ENCODE results near the gene UTP25. TPM values are rescaled to one million over a fixed set of nuclear protein-coding genes. Genes with fewer than 3 reads are reported as not detected.

The UTP25 gene
- total RNA-seq, 1 experiment from 2014 or later = 12.7 TPM

- DNase-seq (ENCODE audit: low read depth, low spot score) = no peak
- intact Hi-C loops (cut with micrococcal nuclease) = no loop called here
Observed at GRCh38 chr1:209895709-209896108, 67.9 kb downstream of the UTP25 start.

GRCh38 chr1:209896346-209896745 is 68.6 kb downstream of the UTP25 start:
- intact Hi-C loops (cut with micrococcal nuclease) = no loop called here
- Histone ChIP-seq H3K4me3 (replicated peaks in 1 of 2; ENCODE audit: low read depth in 1 of 2, low read length in 2 of 2) (no peak overlapping the region), H3K27ac (ENCODE audit: low read depth, low read length) (no peak overlapping the region), H3K4me2 (ENCODE audit: low read length) (no peak overlapping the region), H3K9me2 (ENCODE audit: insufficient read depth) (no peaks in the 10 kb centered on the region), H3K27me3 (ENCODE audit: insufficient read depth, low read length) (no peaks in the 10 kb centered on the region), H3K9ac (ENCODE audit: low read length) (no peak overlapping the region), H2AFZ (ENCODE audit: low read depth, low read length, poor library complexity, severe bottlenecking) (no peak overlapping the region), H3K9me3 (ENCODE audit: control insufficient read depth in 1 of 2, insufficient read depth in 1 of 2, low read depth in 1 of 2, low read length in 2 of 2) (no peaks in the 10 kb centered on the region), H3K79me2 (ENCODE audit: insufficient read depth, low read length) (no peaks in the 10 kb centered on the region), H3K36me3 (ENCODE audit: control insufficient read depth in 1 of 2, insufficient read depth in 2 of 2, low read length in 2 of 2) (no peaks in the 10 kb centered on the region), H4K20me1 (ENCODE audit: insufficient read depth) (no peaks in the 10 kb centered on the region), H3K4me1 (ENCODE audit: control insufficient read depth in 1 of 2, insufficient read depth in 2 of 2, low read length in 2 of 2) (peaks cover 0 to 6% of the 10 kb centered on the region in 2 experiments; a peak in 1 of 4 replicates)
- POLR2A ChIA-PET = no interaction called here
- CTCF ChIA-PET = no interaction called here
- DNase-seq (ENCODE audit: low read depth, low spot score) = no peak
- no peak for ATAC-seq
- BruUV-seq (replicated peaks) = no TSS peak
- RAD21 ChIA-PET (ENCODE audit: low non-redundant PET in 1 of 2, low total read pairs in 2 of 2, uncharacterized antibody in 2 of 2, unreplicated experiment in 2 of 2) = no interaction called here
- no peak for TF ChIP-seq CBX3 (IDR thresholded peaks at IDR 0.05; ENCODE audit: low read depth)
- TF ChIP-seq EZH2phosphoT487 (IDR thresholded peaks at IDR 0.05; ENCODE audit: borderline replicate concordance) = no peak
- TF ChIP-seq POLR2AphosphoS5 (IDR thresholded peaks at IDR 0.05; ENCODE audit: low read depth, low read length) = no peak
- TF ChIP-seq REST (IDR thresholded peaks at IDR 0.05; ENCODE audit: low read depth) = no peak
- TF ChIP-seq SP1 (IDR thresholded peaks at IDR 0.05; ENCODE audit: low read depth) = no peak
- no peak for TF ChIP-seq POLR2A (IDR thresholded peaks at IDR 0.05; ENCODE audit: borderline replicate concordance, extremely low read depth, insufficient read depth, insufficient read length)
- no peak for TF ChIP-seq FOSL1 (IDR thresholded peaks at IDR 0.05; ENCODE audit: low read depth)
- no peak for TF ChIP-seq ATF3 (IDR thresholded peaks at IDR 0.05)
- no peak for TF ChIP-seq ZNF274 (IDR thresholded peaks at IDR 0.05; ENCODE audit: low read depth, low read length)
- no peak for TF ChIP-seq EGR1 (IDR thresholded peaks at IDR 0.05; ENCODE audit: low read depth)
- TF ChIP-seq SIN3A (IDR thresholded peaks at IDR 0.05; ENCODE audit: low read depth) = no peak
- TF ChIP-seq CEBPB (IDR thresholded peaks at IDR 0.05; ENCODE audit: low read depth) = no peak
- TF ChIP-seq TCF7L2 (IDR thresholded peaks at IDR 0.05; ENCODE audit: borderline replicate concordance, extremely low read depth, insufficient read depth, insufficient read length) = no peak
- TF ChIP-seq ZFX (IDR thresholded peaks at IDR 0.05) = no peak
- TF ChIP-seq EZH2 (IDR thresholded peaks at IDR 0.05) = no peak
- no peak for TF ChIP-seq SRF (IDR thresholded peaks at IDR 0.05; ENCODE audit: low read depth)
- no peak for TF ChIP-seq CTCF (IDR thresholded peaks at IDR 0.05 in 2 of 3, conservative IDR thresholded peaks at IDR 0.05 in 1 of 3; ENCODE audit: borderline replicate concordance in 1 of 3, insufficient read depth in 1 of 3, low read depth in 2 of 3, low read length in 2 of 3)

More at GRCh38 chr1:209895709-209896108, 67.9 kb downstream of the UTP25 start:
- BruUV-seq (replicated peaks) = no TSS peak
- Histone ChIP-seq H3K4me2 (ENCODE audit: low read length) (no peak overlapping the region), H3K36me3 (ENCODE audit: control insufficient read depth in 1 of 2, insufficient read depth in 2 of 2, low read length in 2 of 2) (no peaks in the 10 kb centered on the region), H3K27me3 (ENCODE audit: insufficient read depth, low read length) (no peaks in the 10 kb centered on the region), H3K9me3 (ENCODE audit: control insufficient read depth in 1 of 2, insufficient read depth in 1 of 2, low read depth in 1 of 2, low read length in 2 of 2) (no peaks in the 10 kb centered on the region), H3K79me2 (ENCODE audit: insufficient read depth, low read length) (no peaks in the 10 kb centered on the region), H4K20me1 (ENCODE audit: insufficient read depth) (no peaks in the 10 kb centered on the region), H3K9ac (ENCODE audit: low read length) (no peak overlapping the region), H3K9me2 (ENCODE audit: insufficient read depth) (no peaks in the 10 kb centered on the region), H3K27ac (ENCODE audit: low read depth, low read length) (no peak overlapping the region), H2AFZ (ENCODE audit: low read depth, low read length, poor library complexity, severe bottlenecking) (no peak overlapping the region), H3K4me1 (ENCODE audit: control insufficient read depth in 1 of 2, insufficient read depth in 2 of 2, low read length in 2 of 2) (peaks cover 0 to 3% of the 10 kb centered on the region in 2 experiments; a peak in 1 of 4 replicates), H3K4me3 (replicated peaks in 1 of 2; ENCODE audit: low read depth in 1 of 2, low read length in 2 of 2) (no peak overlapping the region)
- no peak for ATAC-seq
- RAD21 ChIA-PET (ENCODE audit: low non-redundant PET in 1 of 2, low total read pairs in 2 of 2, uncharacterized antibody in 2 of 2, unreplicated experiment in 2 of 2) = no interaction called here
- no peak for TF ChIP-seq SRF (IDR thresholded peaks at IDR 0.05; ENCODE audit: low read depth)
- no peak for TF ChIP-seq EZH2phosphoT487 (IDR thresholded peaks at IDR 0.05; ENCODE audit: borderline replicate concordance)
- CTCF ChIA-PET = no interaction called here
- POLR2A ChIA-PET = no interaction called here
